ENCODE data around the gene SVOP.

DNA sequence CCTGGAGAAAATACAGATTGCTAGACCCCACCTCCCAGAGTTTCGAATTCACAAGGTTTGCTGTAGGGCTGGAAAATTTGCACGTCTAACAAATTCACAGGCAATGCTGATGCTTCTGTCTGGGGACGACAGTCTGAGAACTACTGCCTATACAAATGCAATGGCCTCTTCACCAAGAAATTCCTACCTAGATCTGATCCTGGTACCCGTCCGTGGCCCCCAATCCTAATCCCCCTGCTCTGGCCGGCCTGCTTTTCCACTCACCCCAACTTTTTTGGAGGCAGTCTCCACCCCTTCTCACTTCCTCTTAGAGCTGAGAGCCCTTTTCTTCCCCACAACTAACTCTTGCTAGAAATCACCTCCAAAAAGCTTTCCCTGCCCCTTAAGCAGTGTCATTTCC is 160.4 kb downstream of the SVOP start:
- TF ChIP-seq, protein P1, sequence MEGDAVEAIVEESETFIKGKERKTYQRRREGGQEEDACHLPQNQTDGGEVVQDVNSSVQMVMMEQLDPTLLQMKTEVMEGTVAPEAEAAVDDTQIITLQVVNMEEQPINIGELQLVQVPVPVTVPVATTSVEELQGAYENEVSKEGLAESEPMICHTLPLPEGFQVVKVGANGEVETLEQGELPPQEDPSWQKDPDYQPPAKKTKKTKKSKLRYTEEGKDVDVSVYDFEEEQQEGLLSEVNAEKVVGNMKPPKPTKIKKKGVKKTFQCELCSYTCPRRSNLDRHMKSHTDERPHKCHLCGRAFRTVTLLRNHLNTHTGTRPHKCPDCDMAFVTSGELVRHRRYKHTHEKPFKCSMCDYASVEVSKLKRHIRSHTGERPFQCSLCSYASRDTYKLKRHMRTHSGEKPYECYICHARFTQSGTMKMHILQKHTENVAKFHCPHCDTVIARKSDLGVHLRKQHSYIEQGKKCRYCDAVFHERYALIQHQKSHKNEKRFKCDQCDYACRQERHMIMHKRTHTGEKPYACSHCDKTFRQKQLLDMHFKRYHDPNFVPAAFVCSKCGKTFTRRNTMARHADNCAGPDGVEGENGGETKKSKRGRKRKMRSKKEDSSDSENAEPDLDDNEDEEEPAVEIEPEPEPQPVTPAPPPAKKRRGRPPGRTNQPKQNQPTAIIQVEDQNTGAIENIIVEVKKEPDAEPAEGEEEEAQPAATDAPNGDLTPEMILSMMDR (conservative IDR thresholded peaks at IDR 0.05 in 1 of 2, IDR thresholded peaks at IDR 0.05 in 1 of 2; ENCODE audit: extremely low read depth in 1 of 2, insufficient read depth in 1 of 2, low read depth in 1 of 2, low read length in 2 of 2), result no peak
- no peak for TF ChIP-seq EZH2 (IDR thresholded peaks at IDR 0.05; ENCODE audit: borderline replicate concordance, low read length)

Data from mammary epithelial cell (primary cell).